Motor neuron (in vitro differentiated cells): ENCODE data around the gene STMN3. TPM values are rescaled to one million over a fixed set of nuclear protein-coding genes. Genes with fewer than 3 reads are reported as not detected.
A peak's percentile ranks its signal among the peaks of the same experiment; 100 is the strongest.
"Not testable (repeated sequence)": the region's sequence is repeated elsewhere in the genome, so short reads cannot be mapped to it uniquely, and the experiment has no call there.

Experiments used
- ATAC-seq, 8 experiments: fragments of 200-7000 bp; cut with Tn5 transposase; replicated peaks in 6 of 8; 2 replicates each; pipeline ENCODE4 v1.8.0; 2021; ENCODE audit warnings: mild to moderate bottlenecking in 8 of 8, moderate library complexity in 8 of 8
- H3K27ac ChIP-seq, 2 donors: fragments of 250-450 bp; sonication (Bioruptor Pico); 2 replicates each; pipeline ENCODE4 v1.9.0; 2021; ENCODE audit warnings: antibody characterized with exemption in 2 of 2, mild to moderate bottlenecking in 2 of 2, moderate library complexity in 1 of 2
- H3K4me1 ChIP-seq, 2 donors: fragments of 250-450 bp; sonication (Bioruptor Pico); replicated peaks in 1 of 2; 2 replicates each; pipeline ENCODE4 v1.6.1; 2021; ENCODE audit warnings: antibody characterized with exemption in 2 of 2, mild to moderate bottlenecking in 2 of 2, moderate library complexity in 1 of 2
- H3K4me3 ChIP-seq, 5 donors: fragments of 250-450 bp; sonication (Bioruptor Pico); 2 replicates each; pipeline ENCODE4 v1.9.0; 2021; ENCODE audit warnings: antibody characterized with exemption in 5 of 5, mild to moderate bottlenecking in 5 of 5, moderate library complexity in 4 of 5
- WGBS, 10 experiments: fragments of 450-650 bp; shearing (Covaris generic); methylation state at CpG; one replicate each; pipeline ENCODE4 v1.0.0; 2022; 5-methylcytosine and 5-hydroxymethylcytosine counted together
- in situ Hi-C, 9 experiments: fragments of 400-800 bp; cut with MboI; loops; one replicate each; pipeline ENCODE4 v1.15.0; 2021; ENCODE audit warnings: low sequenced_read_pairs in 9 of 9, low pct_unique_long_range_greater_than_20kb in 2 of 9; ENCODE audit not compliant: unreplicated experiment in 9 of 9
- total RNA-seq, 8 experiments: library from RNA; unstranded; fragments of 300-600 nt; gene quantifications; 2 replicates each; pipeline versions ENCODE4 v1.2.3 to v1.2.4, GENCODE V29; 2022

The STMN3 gene
- total RNA-seq, 8 experiments from 2014 or later = 14.5 to 155 (median 69.2) TPM

- H3K27ac ChIP-seq = no peak overlapping the region
- H3K4me1 ChIP-seq = peaks cover 17 to 20% of the 10 kb centered on the region in 2 donors
- no peak overlapping the region for H3K4me3 ChIP-seq
- in situ Hi-C loops = no loop called here
- ATAC-seq = no peak
- WGBS, 10 experiments = 70 to 100% (median 89%) methylated on average over 1 to 11 of the region's 26 CpGs; no CpG with 5 or more reads in 3 of the 10 experiments
Measured at GRCh38 chr20:63663332-63664066, 10.3 kb upstream of the STMN3 start.

- Histone ChIP-seq H3K4me1 (peaks cover 19 to 20% of the 10 kb centered on the region in 2 donors), H3K4me3 (no peak overlapping the region), H3K27ac (no peak overlapping the region)
- no peak for ATAC-seq
- WGBS, 10 experiments = 80 to 100% (median 93%) methylated on average over 3 to 5 of the region's 9 CpGs; no CpG with 5 or more reads in 7 of the 10 experiments
- in situ Hi-C loops = no loop called here
Measured at GRCh38 chr20:63662813-63663189, 9.6 kb upstream of the STMN3 start.

GRCh38 chr20:63661959-63662812, 9.0 kb upstream of the STMN3 start:
- in situ Hi-C loops = no loop called here
- no peak overlapping the region for H3K27ac ChIP-seq
- no peak overlapping the region for H3K4me3 ChIP-seq
- 80 to 100% (median 95%) methylated on average over 1 to 10 of the region's 33 CpGs; no CpG with 5 or more reads in 4 of the 10 experiments for WGBS, 10 experiments
- ATAC-seq = no peak
- H3K4me1 ChIP-seq = peaks cover 25% of the 10 kb centered on the region in 2 donors

- in situ Hi-C loops = no loop called here
- H3K4me1 ChIP-seq = peaks cover 25 to 26% of the 10 kb centered on the region in 2 donors
- H3K4me3 ChIP-seq = no peak overlapping the region
- H3K27ac ChIP-seq = no peak overlapping the region
- 84 to 100% (median 97%) methylated on average over 1 to 9 of the region's 22 CpGs; no CpG with 5 or more reads in 7 of the 10 experiments for WGBS, 10 experiments
- no peak for ATAC-seq
Measured at GRCh38 chr20:63661108-63661507, 7.9 kb upstream of the STMN3 start.

- 80 to 100% (median 83%) methylated on average over 1 to 2 of the region's 8 CpGs; no CpG with 5 or more reads in 7 of the 10 experiments for WGBS, 10 experiments
- H3K4me1 ChIP-seq = peaks cover 25 to 26% of the 10 kb centered on the region in 2 donors
- no peak overlapping the region for H3K4me3 ChIP-seq
- in situ Hi-C loops = no loop called here
- ATAC-seq = no peak
- H3K27ac ChIP-seq = no peak overlapping the region
Measured at GRCh38 chr20:63660622-63661021, 7.4 kb upstream of the STMN3 start.

DNA sequence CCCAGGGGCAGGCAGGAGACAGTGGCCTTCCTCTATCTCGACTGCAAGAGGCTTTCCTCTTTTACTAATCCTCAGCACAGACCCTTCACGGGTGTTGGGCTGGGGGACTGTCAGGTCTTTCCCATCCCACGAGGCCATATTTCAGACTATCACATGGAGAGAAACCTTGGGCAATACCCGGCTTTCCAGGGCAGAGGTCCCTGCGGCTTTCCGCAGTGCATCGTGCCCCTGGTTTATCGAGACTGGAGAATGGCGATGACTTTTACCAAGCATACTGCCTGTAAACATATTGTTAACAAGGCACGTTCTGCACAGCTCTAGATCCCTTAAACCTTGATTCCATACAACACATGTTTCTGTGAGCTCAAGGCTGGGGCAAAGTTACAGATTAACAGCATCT, 7.0 kb upstream of the STMN3 start:
- H3K4me3 ChIP-seq, in situ Hi-C loops, ATAC-seq, H3K27ac ChIP-seq: not testable (repeated sequence)
- peaks cover 21 to 22% of the 10 kb centered on the region in 2 donors for H3K4me1 ChIP-seq
- WGBS, 10 experiments = 0 to 100% (median 87%) methylated on average over 1 to 4 of the region's 10 CpGs; no CpG with 5 or more reads in 5 of the 10 experiments

DNA sequence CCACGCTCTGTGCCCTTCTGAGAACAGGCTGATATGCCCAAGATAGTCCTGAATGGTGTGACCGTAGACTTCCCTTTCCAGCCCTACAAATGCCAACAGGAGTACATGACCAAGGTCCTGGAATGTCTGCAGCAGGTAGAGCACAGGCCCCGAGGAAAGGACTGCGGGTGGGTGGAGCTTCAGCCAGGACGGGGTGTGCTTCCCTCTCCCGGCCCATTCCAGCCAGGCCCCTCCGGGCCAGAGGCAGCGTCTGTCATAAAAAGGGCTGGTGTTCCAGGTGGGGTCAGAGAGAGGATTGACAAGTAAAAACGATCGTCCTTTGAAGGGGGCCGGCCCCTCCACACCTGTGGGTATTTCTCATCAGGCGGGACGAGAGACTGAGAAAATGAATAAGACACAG, 6.1 kb upstream of the STMN3 start:
- ATAC-seq = no peak
- H3K27ac ChIP-seq = no peak overlapping the region
- H3K4me3 ChIP-seq = peak overlapping the region; percentile 89 to 99 (median 93)
- 70 to 100% (median 83%) methylated on average over 1 to 9 of the region's 13 CpGs; no CpG with 5 or more reads in 2 of the 10 experiments for WGBS, 10 experiments
- H3K4me1 ChIP-seq = peaks cover 17 to 18% of the 10 kb centered on the region in 2 donors
- in situ Hi-C loops = no loop called here

GRCh38 chr20:63658749-63659187, 5.5 kb upstream of the STMN3 start:
- ATAC-seq = peak; percentile 10 to 44 (median 35)
- in situ Hi-C loops = no loop called here

GRCh38 chr20:63657937-63658748, 4.9 kb upstream of the STMN3 start, which contains the start of gene RTEL1:
Gene RTEL1 (plus strand): TSS chr20:63658312. CDS start chr20:63659403, 1,091 bp downstream.
- 0 to 7% (median 0%) methylated on average over 1 to 11 of the region's 73 CpGs; no CpG with 5 or more reads in 4 of the 10 experiments for WGBS, 10 experiments
- in situ Hi-C loops = no loop called here
- peaks cover 20 to 26% of the 10 kb centered on the region in 2 donors for H3K4me1 ChIP-seq
- ATAC-seq = peak; percentile 79 to 92 (median 84)
- H3K27ac ChIP-seq = peak within 1 kb of the TSS; percentile 88 to 93
- H3K4me3 ChIP-seq = peak within 1 kb of the TSS; percentile 89 to 99 (median 93)

More at GRCh38 chr20:63658749-63659187, 5.5 kb upstream of the STMN3 start:
- WGBS, 10 experiments = 0 to 20% (median 2%) methylated on average over 1 to 12 of the region's 25 CpGs; no CpG with 5 or more reads in 4 of the 10 experiments
- Histone ChIP-seq H3K4me1 (peaks cover 19 to 24% of the 10 kb centered on the region in 2 donors), H3K27ac (peak overlapping the region; percentile 88 to 93), H3K4me3 (peak overlapping the region; percentile 89 to 99 (median 93))

- in situ Hi-C loops = no loop called here
- WGBS, 10 experiments = 35 to 84% (median 52%) methylated on average over 2 to 12 of the region's 31 CpGs; no CpG with 5 or more reads in 6 of the 10 experiments
- Histone ChIP-seq H3K4me3 (peak overlapping the region; percentile 89 to 99 (median 93)), H3K27ac (peak overlapping the region; percentile 88 to 93), H3K4me1 (peaks cover 20 to 26% of the 10 kb centered on the region in 2 donors)
- peak in 2 of 8 experiments; percentile 0 to 1 for ATAC-seq
Measured at GRCh38 chr20:63657260-63657936, 4.2 kb upstream of the STMN3 start.

DNA sequence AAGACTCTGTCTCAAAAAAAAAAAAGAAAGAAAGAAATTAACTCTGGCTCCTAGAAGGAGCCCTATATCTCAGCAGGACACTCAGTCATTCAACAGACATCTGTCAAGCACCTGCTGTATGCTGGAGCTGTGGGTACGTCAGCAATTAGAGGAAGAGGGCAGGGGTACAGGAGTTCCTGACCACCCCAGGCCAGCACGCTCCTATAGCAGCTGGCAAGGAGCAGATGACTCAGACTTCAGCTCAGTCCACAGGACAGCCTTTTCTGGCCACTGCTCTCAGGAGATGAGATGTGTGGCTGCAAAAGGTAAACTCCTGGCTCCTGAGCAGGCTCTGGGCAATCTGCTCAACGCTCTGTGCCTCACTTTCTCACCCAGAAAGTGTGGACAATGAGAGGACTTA, 3.2 kb upstream of the STMN3 start:
- ATAC-seq = no peak
- Histone ChIP-seq H3K4me3 (no peak overlapping the region), H3K27ac (no peak overlapping the region), H3K4me1 (peaks cover 23 to 32% of the 10 kb centered on the region in 2 donors)
- in situ Hi-C loops = no loop called here
- WGBS, 10 experiments = 76 to 100% (median 89%) methylated on average over 1 to 3 of the region's 3 CpGs; no CpG with 5 or more reads in 6 of the 10 experiments

- in situ Hi-C loops = no loop called here
- ATAC-seq = no peak
- H3K4me1 ChIP-seq = peaks cover 26 to 35% of the 10 kb centered on the region in 2 donors
- H3K4me3 ChIP-seq = no peak overlapping the region
- no peak overlapping the region for H3K27ac ChIP-seq
- WGBS, 10 experiments = 0 to 100% (median 93%) methylated on average over 1 to 2 of the region's 4 CpGs; no CpG with 5 or more reads in 7 of the 10 experiments
Measured at GRCh38 chr20:63655249-63655648, 2.0 kb upstream of the STMN3 start.
